Measurements from ENCODE around the gene BRAT1. TPM values are rescaled to one million over a fixed set of nuclear protein-coding genes. Genes with fewer than 3 reads are reported as not detected.
A peak's percentile ranks its signal among the peaks of the same experiment; 100 is the strongest.

Gene BRAT1
- total and polyA plus RNA-seq, 9 donors: 17.8 to 28.5 (median 21.2) TPM

GRCh38 chr7:2510130-2510776 is 45.1 kb downstream of the BRAT1 start:
- WGBS (ENCODE audit: insufficient coverage): 84% methylated on average over 12 of the region's 13 CpGs
- Histone ChIP-seq H3K36me3 (ENCODE audit: control insufficient read depth, insufficient read depth, low read length) (no peaks in the 10 kb centered on the region), H3K4me3 (ENCODE audit: low read length) (no peak overlapping the region), H3K27me3 (ENCODE audit: control insufficient read depth, insufficient read depth, low read length) (peaks cover 7% of the 10 kb centered on the region), H3K4me1 (ENCODE audit: control insufficient read depth, insufficient read depth, low read length) (peaks cover 83% of the 10 kb centered on the region), H3K9me3 (replicated peaks; ENCODE audit: control insufficient read depth, low read depth, low read length) (no peaks in the 10 kb centered on the region), H3K27ac (ENCODE audit: low read length) (no peak overlapping the region)
- no peak for DNase-seq

GRCh38 chr7:2509298-2509906 is 45.9 kb downstream of the BRAT1 start:
- Histone ChIP-seq H3K4me3 (ENCODE audit: low read length) (no peak overlapping the region), H3K36me3 (ENCODE audit: control insufficient read depth, insufficient read depth, low read length) (no peaks in the 10 kb centered on the region), H3K27me3 (ENCODE audit: control insufficient read depth, insufficient read depth, low read length) (peaks cover 7% of the 10 kb centered on the region), H3K9me3 (replicated peaks; ENCODE audit: control insufficient read depth, low read depth, low read length) (no peaks in the 10 kb centered on the region), H3K27ac (ENCODE audit: low read length) (peak overlapping the region; percentile 7), H3K4me1 (ENCODE audit: control insufficient read depth, insufficient read depth, low read length) (peaks cover 82% of the 10 kb centered on the region)
- 60% methylated on average over 18 of the region's 23 CpGs for WGBS (ENCODE audit: insufficient coverage)
- DNase-seq: no peak

- no peak overlapping the region for H3K4me3 ChIP-seq (ENCODE audit: low read length)
- H3K36me3 ChIP-seq (ENCODE audit: control insufficient read depth, insufficient read depth, low read length): no peaks in the 10 kb centered on the region
- 21% methylated on average over 41 of the region's 43 CpGs for WGBS (ENCODE audit: insufficient coverage)
- DNase-seq: peak; percentile 75
- no peaks in the 10 kb centered on the region for H3K9me3 ChIP-seq (replicated peaks; ENCODE audit: control insufficient read depth, low read depth, low read length)
- H3K4me1 ChIP-seq (ENCODE audit: control insufficient read depth, insufficient read depth, low read length): peaks cover 82% of the 10 kb centered on the region
- H3K27me3 ChIP-seq (ENCODE audit: control insufficient read depth, insufficient read depth, low read length): peaks cover 7% of the 10 kb centered on the region
- H3K27ac ChIP-seq (ENCODE audit: low read length): peak overlapping the region; percentile 76
These were observed 46.8 kb downstream of the BRAT1 start for GRCh38 chr7:2508327-2509215.

GRCh38 chr7:2507917-2508306 is 47.4 kb downstream of the BRAT1 start:
- H3K27ac ChIP-seq (ENCODE audit: low read length): peak overlapping the region; percentile 76
- DNase-seq: no peak
- H3K27me3 ChIP-seq (ENCODE audit: control insufficient read depth, insufficient read depth, low read length): peaks cover 7% of the 10 kb centered on the region
- no peak overlapping the region for H3K4me3 ChIP-seq (ENCODE audit: low read length)
- no peaks in the 10 kb centered on the region for H3K9me3 ChIP-seq (replicated peaks; ENCODE audit: control insufficient read depth, low read depth, low read length)
- H3K36me3 ChIP-seq (ENCODE audit: control insufficient read depth, insufficient read depth, low read length): no peaks in the 10 kb centered on the region
- 70% methylated on average over 5 of the region's 6 CpGs for WGBS (ENCODE audit: insufficient coverage)
- peaks cover 82% of the 10 kb centered on the region for H3K4me1 ChIP-seq (ENCODE audit: control insufficient read depth, insufficient read depth, low read length)

DNA sequence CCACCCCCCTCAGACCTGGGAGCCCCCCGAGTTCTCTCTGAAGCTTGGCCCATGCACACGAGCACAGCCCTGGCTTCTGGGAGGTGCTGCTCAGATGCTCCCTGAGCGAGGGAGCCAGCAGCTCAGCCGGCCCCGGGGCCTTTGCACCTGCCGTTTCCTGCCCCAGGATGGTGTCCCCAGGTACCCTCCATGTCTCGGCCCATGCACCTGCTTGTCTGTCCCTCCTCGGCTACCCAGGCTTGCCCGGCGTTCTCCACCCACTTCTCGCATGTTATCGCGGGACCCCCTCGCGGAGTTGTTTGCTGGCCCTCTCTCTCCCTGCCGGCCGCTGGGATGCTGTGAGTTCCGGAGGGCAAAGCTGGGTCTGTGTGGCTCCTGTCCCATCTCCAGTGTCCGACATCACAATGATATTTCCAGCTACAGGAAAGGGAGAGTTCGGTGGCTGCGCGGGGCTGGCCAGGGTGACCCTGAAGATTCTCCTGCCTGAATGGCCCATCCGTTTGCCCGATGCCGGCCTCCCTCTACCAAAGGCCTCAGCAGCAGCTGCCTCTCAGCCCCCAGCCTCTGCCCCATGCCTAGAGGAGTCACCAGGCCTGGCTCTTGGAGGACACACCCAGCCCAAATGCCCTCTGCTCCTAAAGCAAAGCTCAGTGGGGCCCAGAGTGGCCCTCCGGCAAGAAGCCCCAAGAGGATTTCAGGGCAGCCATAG is 48.0 kb downstream of the BRAT1 start:
- WGBS (ENCODE audit: insufficient coverage): 67% methylated on average over 15 of the region's 26 CpGs
- DNase-seq: no peak
- H3K4me1 ChIP-seq (ENCODE audit: control insufficient read depth, insufficient read depth, low read length): peaks cover 81% of the 10 kb centered on the region

GRCh38 chr7:2505401-2505800 is 49.9 kb downstream of the BRAT1 start:
- 90% methylated on average over 14 of the region's 14 CpGs for WGBS (ENCODE audit: insufficient coverage)
- Histone ChIP-seq H3K9me3 (replicated peaks; ENCODE audit: control insufficient read depth, low read depth, low read length) (no peaks in the 10 kb centered on the region), H3K4me1 (ENCODE audit: control insufficient read depth, insufficient read depth, low read length) (peaks cover 64% of the 10 kb centered on the region)

More for the DNA sequence above, 48.0 kb downstream of the BRAT1 start:
- peaks cover 7% of the 10 kb centered on the region for H3K27me3 ChIP-seq (ENCODE audit: control insufficient read depth, insufficient read depth, low read length)
- H3K27ac ChIP-seq (ENCODE audit: low read length): no peak overlapping the region
- H3K4me3 ChIP-seq (ENCODE audit: low read length): no peak overlapping the region
- H3K36me3 ChIP-seq (ENCODE audit: control insufficient read depth, insufficient read depth, low read length): no peaks in the 10 kb centered on the region
- no peaks in the 10 kb centered on the region for H3K9me3 ChIP-seq (replicated peaks; ENCODE audit: control insufficient read depth, low read depth, low read length)

DNA sequence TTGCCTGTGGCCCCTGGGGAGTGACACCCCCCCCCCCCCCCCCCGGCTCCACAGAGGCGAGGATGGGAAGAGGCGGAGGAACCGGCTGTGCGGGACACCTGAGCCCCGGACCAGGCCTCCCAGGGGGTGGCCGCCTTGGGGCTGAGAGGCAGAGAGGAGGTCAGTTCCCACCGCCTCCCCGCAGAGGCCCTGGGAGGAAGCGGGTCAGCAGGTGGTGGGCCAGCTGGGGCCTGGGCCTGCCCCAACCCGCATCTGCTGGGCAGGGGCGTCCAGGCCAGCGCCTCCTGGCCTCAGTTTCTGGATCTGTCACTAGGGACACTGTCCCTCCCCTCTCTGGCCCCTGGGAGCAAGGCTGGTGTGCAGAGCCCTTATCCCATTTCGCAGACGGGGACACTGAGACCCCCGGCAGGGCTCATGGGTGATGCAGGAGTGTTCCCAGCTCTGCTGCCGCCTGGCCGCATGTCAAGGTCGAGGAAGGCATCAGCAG is 50.4 kb downstream of the BRAT1 start:
- no peak for DNase-seq
- WGBS (ENCODE audit: insufficient coverage): 70% methylated on average over 12 of the region's 19 CpGs
- Histone ChIP-seq H3K27me3 (ENCODE audit: control insufficient read depth, insufficient read depth, low read length) (peaks cover 5% of the 10 kb centered on the region), H3K9me3 (replicated peaks; ENCODE audit: control insufficient read depth, low read depth, low read length) (no peaks in the 10 kb centered on the region), H3K4me1 (ENCODE audit: control insufficient read depth, insufficient read depth, low read length) (peaks cover 65% of the 10 kb centered on the region), H3K4me3 (ENCODE audit: low read length) (no peak overlapping the region), H3K27ac (ENCODE audit: low read length) (no peak overlapping the region), H3K36me3 (ENCODE audit: control insufficient read depth, insufficient read depth, low read length) (no peaks in the 10 kb centered on the region)

More at GRCh38 chr7:2505401-2505800, 49.9 kb downstream of the BRAT1 start:
- no peak for DNase-seq
- Histone ChIP-seq H3K36me3 (ENCODE audit: control insufficient read depth, insufficient read depth, low read length) (no peaks in the 10 kb centered on the region), H3K27me3 (ENCODE audit: control insufficient read depth, insufficient read depth, low read length) (peaks cover 7% of the 10 kb centered on the region), H3K4me3 (ENCODE audit: low read length) (no peak overlapping the region), H3K27ac (ENCODE audit: low read length) (no peak overlapping the region)

- 78% methylated on average over 14 of the region's 21 CpGs for WGBS (ENCODE audit: insufficient coverage)
- H3K4me1 ChIP-seq (ENCODE audit: control insufficient read depth, insufficient read depth, low read length): peaks cover 64% of the 10 kb centered on the region
- DNase-seq: no peak
- H3K27ac ChIP-seq (ENCODE audit: low read length): no peak overlapping the region
- no peak overlapping the region for H3K4me3 ChIP-seq (ENCODE audit: low read length)
- H3K9me3 ChIP-seq (replicated peaks; ENCODE audit: control insufficient read depth, low read depth, low read length): no peaks in the 10 kb centered on the region
- peaks cover 5% of the 10 kb centered on the region for H3K27me3 ChIP-seq (ENCODE audit: control insufficient read depth, insufficient read depth, low read length)
- H3K36me3 ChIP-seq (ENCODE audit: control insufficient read depth, insufficient read depth, low read length): no peaks in the 10 kb centered on the region
These were observed 51.0 kb downstream of the BRAT1 start for GRCh38 chr7:2504128-2504888.
